GM19239 (cell line): ENCODE measurements around the gene HPDL.

ENCODE experiments used
- DNase-seq: peaks from one replicate; pipeline ENCODE4 v3.0.0; 2011; ENCODE audit warnings: low spot score; ENCODE audit not compliant: insufficient read length
- FAIRE-seq: peaks from 2 replicates; lab custom pipeline; 2011; peaks lifted over from hg19 to GRCh38; lab: Jason Lieb, UNC

Gene HPDL

DNA sequence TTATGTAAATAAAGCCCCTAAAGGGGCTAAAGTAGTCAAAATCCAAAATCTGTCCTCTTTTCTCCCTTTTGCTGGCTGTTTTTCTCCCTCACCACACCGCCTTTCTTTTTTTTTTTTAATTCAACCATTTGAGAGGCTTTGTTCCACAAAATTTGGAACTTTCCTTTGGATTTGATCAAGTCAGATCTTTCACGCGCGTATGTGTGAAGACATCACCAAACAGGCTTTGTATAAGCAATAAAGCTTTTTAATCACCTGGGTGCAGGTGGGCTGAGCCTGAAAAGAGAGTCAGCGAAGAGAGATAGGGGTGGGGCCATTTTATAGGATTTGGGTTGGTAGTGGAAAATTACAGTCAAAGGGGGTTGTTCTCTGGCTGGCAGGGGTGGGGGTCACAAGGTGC lies 5.3 kb upstream of the HPDL start:
- no peak for DNase-seq
- FAIRE-seq, result no peak

GRCh38 chr1:45322486-45323040 lies 4.1 kb upstream of the HPDL start:
- FAIRE-seq, result peak; percentile 56
- DNase-seq, result no peak

GRCh38 chr1:45325851-45326506 lies 716 bp upstream of the HPDL start:
- FAIRE-seq (no peak), DNase-seq (no peak)

- FAIRE-seq (peak; percentile 31), DNase-seq (no peak)
These were observed 1.2 kb downstream of the HPDL start for GRCh38 chr1:45327644-45328515.

DNA sequence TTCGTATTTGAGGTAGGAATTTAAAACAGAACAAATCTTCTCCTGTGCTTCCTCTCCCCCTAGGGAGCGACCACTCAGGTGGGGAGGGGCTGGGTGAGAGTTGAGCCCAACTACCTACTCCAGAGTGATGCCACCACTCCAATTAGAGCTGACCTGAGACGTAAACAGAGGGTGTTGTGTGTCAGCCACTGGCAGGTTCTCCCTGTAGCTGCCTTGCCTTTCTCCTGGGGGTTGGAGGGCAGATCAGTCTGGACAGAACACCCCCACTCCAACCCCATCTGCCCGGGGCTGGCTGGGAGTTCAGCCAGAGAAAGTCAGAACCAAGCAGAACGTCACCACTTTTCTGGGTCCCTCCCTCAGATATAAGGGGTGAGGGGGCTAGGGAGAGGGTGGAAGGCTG lies 2.0 kb downstream of the HPDL start:
- FAIRE-seq, result no peak
- no peak for DNase-seq

DNA sequence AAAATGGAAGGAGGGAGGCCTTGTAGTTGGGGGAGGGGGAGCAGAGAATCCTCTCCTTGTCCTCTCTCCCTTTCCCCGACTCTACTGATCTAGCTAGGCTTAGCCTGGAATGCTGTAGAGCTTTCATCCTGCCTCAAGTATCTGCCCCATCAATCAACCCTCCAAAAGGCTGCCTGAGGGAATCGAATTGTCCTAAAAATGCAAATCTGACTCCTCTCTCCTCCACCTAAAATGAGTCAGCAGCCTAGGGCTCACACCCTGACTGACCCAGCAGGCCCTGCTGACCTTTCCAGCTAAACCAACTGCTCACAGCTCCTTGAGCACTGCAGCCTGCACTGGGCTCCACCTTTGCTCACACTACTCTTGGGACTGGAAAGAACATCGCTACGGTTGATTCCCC lies 2.8 kb downstream of the HPDL start:
- no peak for FAIRE-seq
- no peak for DNase-seq

- FAIRE-seq (no peak), DNase-seq (no peak)
These were observed 5.0 kb downstream of the HPDL start for GRCh38 chr1:45331436-45332345.

DNA sequence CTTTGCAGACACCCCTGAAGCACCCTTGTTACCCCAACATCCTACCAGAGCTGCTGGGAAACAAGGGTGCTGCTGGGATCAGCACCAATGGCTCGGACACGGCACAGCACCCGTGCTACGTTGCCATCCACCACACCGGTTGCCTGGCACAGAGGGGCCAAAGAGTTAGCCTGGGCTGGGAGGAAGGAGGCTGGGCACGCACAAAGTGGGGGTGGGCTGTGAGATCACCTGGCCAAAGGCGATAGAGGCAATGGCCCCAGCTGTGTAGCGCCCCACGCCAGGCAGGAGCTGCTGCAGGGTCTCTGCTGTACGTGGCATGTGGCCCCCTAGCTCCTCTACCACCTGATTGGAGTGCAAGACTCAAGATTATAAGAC lies 5.6 kb downstream of the HPDL start:
- FAIRE-seq, result no peak
- no peak for DNase-seq

DNA sequence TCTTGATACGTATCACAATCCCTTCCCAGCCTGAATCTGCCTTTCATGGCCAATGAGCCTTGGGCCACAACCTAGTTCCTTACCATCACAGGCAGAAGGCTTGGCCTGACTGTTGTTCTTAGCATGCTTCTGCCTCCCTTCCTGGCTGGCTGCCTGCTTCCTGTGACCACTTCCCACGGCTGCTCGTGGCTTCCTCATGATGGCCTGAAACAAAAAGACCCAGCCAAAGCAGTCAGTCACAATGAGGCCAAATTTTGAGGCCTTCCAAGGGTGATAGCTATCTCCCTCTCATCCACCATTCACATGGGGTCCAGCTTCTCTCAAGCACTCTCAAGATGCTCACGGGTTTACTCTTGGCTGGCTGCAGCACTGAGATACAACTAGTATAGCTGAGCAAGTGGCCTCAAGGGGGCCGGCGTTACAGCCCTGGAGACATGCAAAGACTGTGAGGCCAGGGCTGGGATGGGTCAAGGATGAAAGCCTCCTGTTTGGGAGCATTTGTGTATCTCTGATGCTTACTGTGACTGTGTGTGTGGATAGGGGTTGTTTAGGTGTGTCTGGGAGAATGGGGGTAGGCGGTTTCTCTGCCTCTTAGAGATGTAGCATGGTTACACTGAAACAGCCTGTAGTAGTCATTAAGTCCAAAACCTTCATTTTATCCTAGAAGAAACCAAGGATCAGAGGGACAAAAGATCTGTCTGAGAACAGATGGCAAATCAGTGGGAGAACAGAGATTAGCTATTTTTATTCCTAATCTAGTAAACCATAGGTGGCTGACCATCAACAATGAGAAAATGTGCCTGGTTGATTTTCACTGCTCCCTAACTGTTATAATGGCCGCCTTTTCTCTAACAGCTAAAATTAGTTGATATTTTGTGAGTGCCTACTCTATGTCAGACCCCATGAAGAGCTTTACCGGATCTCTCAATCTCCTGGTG lies 7.9 kb downstream of the HPDL start:
- no peak for DNase-seq
- no peak for FAIRE-seq

DNA sequence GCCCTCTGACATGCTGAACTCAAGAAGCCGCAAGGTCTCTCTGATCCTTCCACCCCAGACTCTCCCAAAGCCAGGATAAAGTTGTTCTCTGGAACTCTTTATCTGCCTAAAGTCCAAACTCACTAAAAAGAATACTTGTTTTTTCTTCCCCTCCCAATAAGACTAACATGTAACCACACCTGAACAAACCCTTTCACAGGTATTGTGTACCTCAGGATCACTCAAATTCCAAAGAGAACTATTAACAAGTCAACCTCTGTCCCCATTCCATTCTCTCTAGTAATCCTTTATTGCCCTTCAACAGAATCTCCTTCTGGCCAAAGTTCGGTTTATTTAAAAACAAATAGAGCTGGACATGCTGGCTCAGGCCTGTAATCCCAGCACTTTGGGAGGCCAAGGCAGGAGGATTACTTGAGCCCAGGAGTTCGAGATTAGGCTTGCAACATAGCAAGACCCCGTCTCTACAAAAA lies 9.2 kb downstream of the HPDL start:
- FAIRE-seq (no peak), DNase-seq (no peak)

DNA sequence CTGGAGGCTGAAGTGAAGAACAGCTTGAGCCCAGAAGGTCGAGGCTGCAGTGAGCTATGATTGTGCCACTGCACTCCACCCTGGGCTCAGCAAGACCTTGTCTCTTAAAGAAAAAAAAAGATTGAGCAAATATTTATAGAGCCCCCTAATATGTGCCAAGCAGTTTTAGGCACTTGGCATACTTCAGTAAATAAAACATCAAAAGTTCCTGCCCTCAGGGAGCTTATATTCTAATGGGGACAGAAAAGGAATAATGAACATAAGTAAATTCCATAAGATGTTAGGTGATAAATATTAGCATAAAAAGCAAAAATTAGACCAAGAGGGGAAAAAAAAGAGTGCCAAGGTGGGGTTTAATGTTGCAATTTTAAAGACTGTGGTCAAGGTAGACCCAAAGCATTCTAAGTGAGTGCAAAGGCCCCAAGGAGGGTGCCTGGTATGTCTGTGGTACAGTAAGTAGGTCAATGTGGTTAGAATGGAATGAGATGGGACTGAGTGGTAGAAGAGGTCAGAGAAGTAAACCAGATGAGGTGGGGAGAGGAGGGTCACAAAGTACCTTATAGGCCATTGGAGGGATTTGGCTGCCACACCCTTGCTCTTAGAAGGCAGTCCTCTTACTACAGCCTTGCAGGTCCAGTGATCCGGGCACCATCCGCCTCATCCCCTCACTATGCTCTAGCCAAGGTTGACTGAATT lies 11.1 kb downstream of the HPDL start:
- no peak for DNase-seq
- FAIRE-seq, result no peak

GRCh38 chr1:45339789-45340558 lies 13.3 kb downstream of the HPDL start, which contains the start of the genes MUTYH and TOE1:
Gene MUTYH (minus strand): TSS chr1:45340440. CDS start chr1:45334505, 5,935 bp downstream.
Gene TOE1 (plus strand): TSS chr1:45340170. CDS start chr1:45340253, 83 bp downstream.
- FAIRE-seq, result peak; percentile 90
- DNase-seq, result peak; percentile 83

GRCh38 chr1:45340816-45341466 lies 14.2 kb downstream of the HPDL start:
- no peak for DNase-seq
- no peak for FAIRE-seq

DNA sequence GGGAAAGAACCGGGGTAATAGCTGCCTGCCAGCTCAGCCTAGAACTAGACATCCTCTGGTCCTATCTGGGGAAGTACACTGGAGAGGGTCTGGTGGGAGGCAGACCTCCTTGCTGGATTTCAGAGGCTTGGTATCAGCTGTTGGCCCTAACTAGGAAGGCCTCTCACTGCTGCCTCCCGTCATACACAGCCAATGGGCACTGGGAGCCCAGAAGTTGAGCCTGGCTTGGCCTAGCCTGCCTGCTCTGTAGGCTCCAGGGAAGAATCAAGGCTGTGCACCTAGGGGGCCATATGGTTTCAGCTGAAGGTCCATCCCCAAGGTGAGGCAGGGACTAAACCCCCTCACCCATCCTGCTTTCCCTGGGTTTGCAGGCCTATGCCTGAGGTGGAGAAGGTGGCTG lies 17.8 kb downstream of the HPDL start:
- FAIRE-seq (no peak), DNase-seq (no peak)

- no peak for FAIRE-seq
- DNase-seq, result no peak
These were observed 18.3 kb downstream of the HPDL start for GRCh38 chr1:45345014-45345413.

GRCh38 chr1:45346473-45346872 lies 19.8 kb downstream of the HPDL start:
- DNase-seq (no peak), FAIRE-seq (no peak)

GRCh38 chr1:45348020-45348419 lies 21.3 kb downstream of the HPDL start:
- FAIRE-seq (no peak), DNase-seq (no peak)
